ENCODE results near the gene MFGE8.

- TF ChIP-seq CTCF (IDR thresholded peaks at IDR 0.05 in 4 of 5, conservative IDR thresholded peaks at IDR 0.05 in 1 of 5) (no peak), POLR2A (IDR thresholded peaks at IDR 0.05) (no peak)
Observed at GRCh38 chr15:88873786-88874185, 39.4 kb downstream of the MFGE8 start.
